Measurements from ENCODE around the gene ACBD7.

DNA sequence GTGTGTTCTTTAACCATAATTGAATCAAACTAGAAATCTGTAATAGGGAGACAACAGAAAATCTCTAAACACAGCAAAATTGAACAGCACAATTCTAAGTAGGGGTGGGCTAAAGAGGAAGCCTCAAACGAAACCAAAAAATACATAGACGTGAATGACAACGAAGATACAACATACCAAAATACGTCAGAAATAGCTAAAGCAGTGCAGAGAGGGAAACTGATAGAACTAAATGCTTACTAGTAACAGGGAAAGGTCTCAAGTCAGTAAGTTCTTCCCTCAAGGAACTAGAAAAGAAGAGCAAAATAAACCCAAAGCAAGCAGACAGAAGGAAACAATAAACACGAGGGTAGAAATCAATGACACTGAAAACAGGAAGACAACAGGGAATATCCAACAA lies 27.6 kb upstream of the ACBD7 start:
- TF ChIP-seq, protein P1, sequence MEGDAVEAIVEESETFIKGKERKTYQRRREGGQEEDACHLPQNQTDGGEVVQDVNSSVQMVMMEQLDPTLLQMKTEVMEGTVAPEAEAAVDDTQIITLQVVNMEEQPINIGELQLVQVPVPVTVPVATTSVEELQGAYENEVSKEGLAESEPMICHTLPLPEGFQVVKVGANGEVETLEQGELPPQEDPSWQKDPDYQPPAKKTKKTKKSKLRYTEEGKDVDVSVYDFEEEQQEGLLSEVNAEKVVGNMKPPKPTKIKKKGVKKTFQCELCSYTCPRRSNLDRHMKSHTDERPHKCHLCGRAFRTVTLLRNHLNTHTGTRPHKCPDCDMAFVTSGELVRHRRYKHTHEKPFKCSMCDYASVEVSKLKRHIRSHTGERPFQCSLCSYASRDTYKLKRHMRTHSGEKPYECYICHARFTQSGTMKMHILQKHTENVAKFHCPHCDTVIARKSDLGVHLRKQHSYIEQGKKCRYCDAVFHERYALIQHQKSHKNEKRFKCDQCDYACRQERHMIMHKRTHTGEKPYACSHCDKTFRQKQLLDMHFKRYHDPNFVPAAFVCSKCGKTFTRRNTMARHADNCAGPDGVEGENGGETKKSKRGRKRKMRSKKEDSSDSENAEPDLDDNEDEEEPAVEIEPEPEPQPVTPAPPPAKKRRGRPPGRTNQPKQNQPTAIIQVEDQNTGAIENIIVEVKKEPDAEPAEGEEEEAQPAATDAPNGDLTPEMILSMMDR (IDR thresholded peaks at IDR 0.05) = no peak
- TF ChIP-seq POLR2A (IDR thresholded peaks at IDR 0.05) = no peak
